Loucy (cell line): ENCODE data around the gene GLRA2.

Experiments
- H2AFZ ChIP-seq: fragments of 200-600 bp; sonication (generic); 2 replicates; pipeline ENCODE4 v1.6.0; 2016; ENCODE audit warnings: antibody characterized with exemption, mild to moderate bottlenecking, low read length, moderate library complexity
- H3F3A ChIP-seq: fragments of 200-600 bp; 2 replicates; pipeline ENCODE4 v1.6.0; 2016; ENCODE audit warnings: antibody characterized with exemption, low read depth, mild to moderate bottlenecking
- H3K27me3 ChIP-seq: fragments of 200-600 bp; sonication (generic); 2 replicates; pipeline ENCODE4 v1.6.1; 2014; ENCODE audit warnings: low read length, mild to moderate bottlenecking; ENCODE audit not compliant: insufficient read depth, poor library complexity, severe bottlenecking
- H3K36me3 ChIP-seq: fragments of 200-600 bp; sonication (generic); 2 replicates; pipeline ENCODE4 v1.6.1; 2016; ENCODE audit warnings: low read length; ENCODE audit not compliant: insufficient read depth
- H3K4me1 ChIP-seq: fragments of 200-600 bp; sonication (generic); 2 replicates; pipeline ENCODE4 v1.5.1; 2014; ENCODE audit warnings: low read length, mild to moderate bottlenecking; ENCODE audit not compliant: insufficient read depth, poor library complexity, severe bottlenecking
- H3K4me2 ChIP-seq: fragments of 200-600 bp; sonication (generic); 2 replicates; pipeline ENCODE4 v1.6.0; 2014; ENCODE audit warnings: antibody characterized with exemption, low read length, low read depth, mild to moderate bottlenecking; ENCODE audit not compliant: poor library complexity, severe bottlenecking
- H3K4me3 ChIP-seq: fragments of 200-600 bp; sonication (generic); 2 replicates; pipeline ENCODE4 v1.5.1; 2014; ENCODE audit warnings: low read length, mild to moderate bottlenecking, mixed read lengths; ENCODE audit not compliant: poor library complexity, severe bottlenecking
- H3K79me2 ChIP-seq: fragments of 200-600 bp; sonication (generic); 2 replicates; pipeline ENCODE4 v1.6.1; 2014; ENCODE audit warnings: low read length; ENCODE audit not compliant: insufficient read depth
- H3K9ac ChIP-seq: fragments of 200-600 bp; sonication (generic); 2 replicates; pipeline ENCODE4 v1.6.0; 2014; ENCODE audit warnings: mild to moderate bottlenecking, low read depth, low read length, moderate library complexity; ENCODE audit not compliant: poor library complexity, severe bottlenecking
- H3K9me2 ChIP-seq: fragments of 200-600 bp; sonication (generic); replicated peaks from 2 replicates; pipeline ENCODE4 v1.6.1; 2016; ENCODE audit warnings: low read depth, low read length, mixed read lengths
- H3K9me3 ChIP-seq: fragments of 200-600 bp; sonication (generic); 2 replicates; pipeline ENCODE4 v1.6.1; 2014; ENCODE audit warnings: mild to moderate bottlenecking, antibody characterized with exemption, low read length, low read depth; ENCODE audit not compliant: insufficient read depth
- H4K20me1 ChIP-seq: fragments of 200-600 bp; sonication (generic); 2 replicates; pipeline ENCODE4 v1.6.0; 2014; ENCODE audit warnings: antibody characterized with exemption, low read length, mild to moderate bottlenecking; ENCODE audit not compliant: insufficient read depth, poor library complexity, severe bottlenecking
- CTCF ChIP-seq: fragments of 200-600 bp; sonication (generic); conservative IDR thresholded peaks from 2 replicates; pipeline ENCODE4 v1.5.1; 2014; ENCODE audit warnings: mild to moderate bottlenecking, antibody characterized with exemption, low read length
- EZH2phosphoT487 ChIP-seq: fragments of 200-600 bp; IDR thresholded peaks from 2 replicates; pipeline ENCODE4 v1.6.1; 2018; ENCODE audit warnings: antibody characterized with exemption, mild to moderate bottlenecking, moderate library complexity, borderline replicate concordance

Gene GLRA2

DNA sequence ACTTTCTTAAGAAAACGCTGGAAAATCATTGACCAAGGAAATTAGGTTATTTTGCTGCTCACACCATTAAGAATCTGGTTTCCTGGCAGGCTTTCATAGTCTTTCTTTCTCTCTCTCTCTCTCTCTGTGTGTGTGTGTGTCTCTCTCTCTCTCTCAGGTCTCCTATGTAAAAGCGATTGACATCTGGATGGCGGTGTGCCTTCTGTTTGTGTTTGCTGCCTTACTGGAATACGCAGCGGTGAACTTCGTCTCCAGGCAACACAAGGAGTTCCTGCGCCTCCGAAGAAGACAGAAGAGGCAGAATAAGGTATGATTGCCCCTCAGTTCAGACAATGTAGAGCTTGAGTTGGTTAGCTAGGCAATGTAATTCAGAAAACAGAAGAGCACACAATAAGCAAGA, 161.2 kb downstream of the GLRA2 start:
- TF ChIP-seq CTCF (no peak), EZH2phosphoT487 (no peak)
- Histone ChIP-seq H2AFZ (no peak overlapping the region), H3K9me2 (no peaks in the 10 kb centered on the region)

GRCh38 chrX:14694611-14695010, 165.3 kb downstream of the GLRA2 start:
- TF ChIP-seq EZH2phosphoT487 (no peak), CTCF (no peak)
- no peaks in the 10 kb centered on the region for H3K79me2 ChIP-seq
- no peaks in the 10 kb centered on the region for H3K4me1 ChIP-seq
- H3K27me3 ChIP-seq = no peaks in the 10 kb centered on the region
- no peak overlapping the region for H3K9ac ChIP-seq
- no peak overlapping the region for H3K4me2 ChIP-seq
- no peak overlapping the region for H3K4me3 ChIP-seq
- H3K36me3 ChIP-seq = no peaks in the 10 kb centered on the region
- no peaks in the 10 kb centered on the region for H3K9me2 ChIP-seq
- no peak overlapping the region for H2AFZ ChIP-seq
- H3K9me3 ChIP-seq = no peaks in the 10 kb centered on the region
- no peaks in the 10 kb centered on the region for H4K20me1 ChIP-seq
- H3F3A ChIP-seq = no peaks in the 10 kb centered on the region

More for the DNA sequence above, 161.2 kb downstream of the GLRA2 start:
- Histone ChIP-seq H4K20me1 (no peaks in the 10 kb centered on the region), H3K9me3 (no peaks in the 10 kb centered on the region), H3K4me2 (no peak overlapping the region), H3K4me1 (no peaks in the 10 kb centered on the region), H3K4me3 (no peak overlapping the region), H3K9ac (no peak overlapping the region), H3K27me3 (no peaks in the 10 kb centered on the region), H3K79me2 (no peaks in the 10 kb centered on the region), H3F3A (no peaks in the 10 kb centered on the region), H3K36me3 (no peaks in the 10 kb centered on the region)

GRCh38 chrX:14697451-14697850, 168.1 kb downstream of the GLRA2 start:
- no peak overlapping the region for H3K4me2 ChIP-seq
- no peaks in the 10 kb centered on the region for H3K36me3 ChIP-seq
- no peaks in the 10 kb centered on the region for H3K27me3 ChIP-seq
- H3K9me3 ChIP-seq = no peaks in the 10 kb centered on the region
- no peaks in the 10 kb centered on the region for H3F3A ChIP-seq
- H3K79me2 ChIP-seq = no peaks in the 10 kb centered on the region
- H3K4me1 ChIP-seq = no peaks in the 10 kb centered on the region
- TF ChIP-seq CTCF (peak; percentile 62), EZH2phosphoT487 (no peak)
- no peak overlapping the region for H3K4me3 ChIP-seq
- no peak overlapping the region for H2AFZ ChIP-seq
- no peak overlapping the region for H3K9ac ChIP-seq
- no peaks in the 10 kb centered on the region for H4K20me1 ChIP-seq
- H3K9me2 ChIP-seq = no peaks in the 10 kb centered on the region
